ENCODE data around the gene KMO. TPM values are rescaled to one million over a fixed set of nuclear protein-coding genes. Genes with fewer than 3 reads are reported as not detected.

KMO gene
- polyA plus RNA-seq, 3 donors = 4.7 to 9.0 (median 6.4) TPM

DNA sequence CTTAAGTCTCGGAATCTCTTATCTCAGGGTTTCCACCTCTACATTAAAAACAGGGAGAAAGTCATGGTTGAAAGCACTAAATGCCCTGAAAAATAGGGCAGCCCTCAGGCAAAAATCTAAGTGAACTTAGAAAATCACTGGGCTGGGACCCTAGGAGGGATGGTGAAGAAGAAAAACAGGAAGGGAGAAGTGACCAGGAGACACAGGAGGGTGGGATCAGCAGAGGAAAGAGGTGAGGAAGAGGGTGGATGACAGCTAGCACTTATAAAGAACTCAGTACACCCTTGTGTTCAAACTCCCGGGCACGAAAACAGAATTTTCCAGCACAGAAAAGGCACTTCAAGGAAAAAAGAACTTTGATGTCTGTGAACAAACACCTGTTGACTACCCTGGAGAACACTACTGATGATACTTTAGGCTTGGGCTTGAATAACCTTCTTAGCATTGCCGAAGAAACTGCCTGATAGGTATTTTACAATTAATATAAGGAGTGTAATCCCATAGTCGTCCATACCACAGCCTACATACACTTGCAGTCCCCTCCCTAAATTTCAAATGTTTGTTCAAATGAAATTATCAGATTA, 106.0 kb downstream of the KMO start:
- peak overlapping the region in 1 of 3 experiments; percentile 92 for H3K4me3 ChIP-seq (replicated peaks in 1 of 3; ENCODE audit: low read depth in 2 of 3, low read length in 3 of 3)
- intact Hi-C loops (cut with micrococcal nuclease) = loop anchor here in 1 of 2 donors (5.0 to 10.0 kb wide), 2 partner anchors 121 to 207 kb away; partner anchors contain the start of genes EXO1 and FH
- Mint-ChIP-seq H3K27ac (peak overlapping the region in 6 of 7 donors; percentile 41 to 80 (median 64)), H3K27me3 (ENCODE audit: low read depth in 3 of 3) (peaks cover 0 to 2% (median 0%) of the 10 kb centered on the region in 3 donors), H3K36me3 (peaks cover 17 to 18% of the 10 kb centered on the region in 2 donors), H3K9me3 (peaks cover 0 to 4% (median 0%) of the 10 kb centered on the region in 7 donors), H3K4me1 (peaks cover 40% of the 10 kb centered on the region), H3K4me3 (peak overlapping the region; percentile 13 to 45)
- H3K36me3 ChIP-seq (replicated peaks in 1 of 2; ENCODE audit: control insufficient read depth in 1 of 2, insufficient read depth in 2 of 2, low read length in 2 of 2) = peaks cover 4 to 23% of the 10 kb centered on the region in 2 donors
- WGBS (ENCODE audit: insufficient coverage) = no CpG with 5 or more reads among the region's 5 CpGs
- DNase-seq = no peak
- H3K9me3 ChIP-seq (replicated peaks in 1 of 2; ENCODE audit: control insufficient read depth in 1 of 2, insufficient read depth in 1 of 2, low read length in 2 of 2) = no peaks in the 10 kb centered on the region
- H3K79me2 ChIP-seq (ENCODE audit: insufficient read depth, low read length) = peaks cover 68% of the 10 kb centered on the region
- peaks cover 7% of the 10 kb centered on the region for H4K20me1 ChIP-seq (ENCODE audit: insufficient read depth, low read length)
- H3K9ac ChIP-seq (ENCODE audit: insufficient read depth, low read length, poor library complexity, severe bottlenecking) = no peak overlapping the region
- no peak overlapping the region for H2AFZ ChIP-seq (ENCODE audit: insufficient read depth, low read depth, low read length, poor library complexity, severe bottlenecking)
- TF ChIP-seq, protein P1, sequence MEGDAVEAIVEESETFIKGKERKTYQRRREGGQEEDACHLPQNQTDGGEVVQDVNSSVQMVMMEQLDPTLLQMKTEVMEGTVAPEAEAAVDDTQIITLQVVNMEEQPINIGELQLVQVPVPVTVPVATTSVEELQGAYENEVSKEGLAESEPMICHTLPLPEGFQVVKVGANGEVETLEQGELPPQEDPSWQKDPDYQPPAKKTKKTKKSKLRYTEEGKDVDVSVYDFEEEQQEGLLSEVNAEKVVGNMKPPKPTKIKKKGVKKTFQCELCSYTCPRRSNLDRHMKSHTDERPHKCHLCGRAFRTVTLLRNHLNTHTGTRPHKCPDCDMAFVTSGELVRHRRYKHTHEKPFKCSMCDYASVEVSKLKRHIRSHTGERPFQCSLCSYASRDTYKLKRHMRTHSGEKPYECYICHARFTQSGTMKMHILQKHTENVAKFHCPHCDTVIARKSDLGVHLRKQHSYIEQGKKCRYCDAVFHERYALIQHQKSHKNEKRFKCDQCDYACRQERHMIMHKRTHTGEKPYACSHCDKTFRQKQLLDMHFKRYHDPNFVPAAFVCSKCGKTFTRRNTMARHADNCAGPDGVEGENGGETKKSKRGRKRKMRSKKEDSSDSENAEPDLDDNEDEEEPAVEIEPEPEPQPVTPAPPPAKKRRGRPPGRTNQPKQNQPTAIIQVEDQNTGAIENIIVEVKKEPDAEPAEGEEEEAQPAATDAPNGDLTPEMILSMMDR (IDR thresholded peaks at IDR 0.05) = no peak
- peaks cover 34 to 49% of the 10 kb centered on the region in 2 donors for H3K4me1 ChIP-seq (ENCODE audit: control insufficient read depth in 1 of 2, insufficient read depth in 2 of 2, low read length in 2 of 2)
- H3K4me2 ChIP-seq (replicated peaks; ENCODE audit: extremely low read depth, low read length, poor library complexity, severe bottlenecking) = peak overlapping the region; percentile 88
- H3K27ac ChIP-seq (ENCODE audit: low read depth in 1 of 2, low read length in 2 of 2) = peak overlapping the region in 1 of 2 donors; percentile 15
- no peaks in the 10 kb centered on the region for H3K27me3 ChIP-seq (ENCODE audit: control insufficient read depth in 2 of 2, insufficient read depth in 2 of 2, low read length in 2 of 2)

DNA sequence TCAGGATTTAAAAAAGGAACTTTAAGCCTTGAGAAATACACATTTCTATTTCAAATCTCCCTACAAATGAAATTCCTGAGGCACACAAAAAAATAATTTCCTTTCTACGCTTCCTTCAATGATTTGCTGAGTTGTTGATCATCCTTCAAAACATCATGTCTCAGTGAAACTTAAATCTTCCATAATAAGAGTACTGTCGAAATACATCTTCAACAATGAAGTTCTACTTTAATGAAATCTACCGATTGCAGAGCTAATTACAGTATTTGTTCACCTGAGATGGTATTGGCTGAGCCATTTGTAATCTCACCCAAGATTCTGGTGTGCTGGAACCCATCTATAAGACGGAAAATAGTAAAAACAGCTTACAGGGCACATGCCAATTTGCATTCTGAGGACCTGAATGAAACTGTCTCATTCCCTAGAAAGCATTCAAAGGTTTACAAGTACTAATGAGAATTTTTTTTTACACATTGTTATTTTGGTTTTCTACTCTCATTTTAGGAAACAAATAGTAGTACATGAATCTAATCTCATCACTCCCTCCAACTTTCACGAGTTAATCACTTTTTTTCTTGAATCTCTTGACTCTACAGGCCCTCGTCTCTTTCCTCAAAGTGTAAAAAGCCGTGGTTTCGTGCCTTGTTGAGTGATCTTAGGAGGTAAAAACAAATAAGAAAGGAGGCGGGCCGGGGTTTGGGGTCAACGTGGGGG, 106.9 kb downstream of the KMO start:
- Histone ChIP-seq H2AFZ (ENCODE audit: insufficient read depth, low read depth, low read length, poor library complexity, severe bottlenecking) (peak overlapping the region; percentile 81), H3K9me3 (replicated peaks in 1 of 2; ENCODE audit: control insufficient read depth in 1 of 2, insufficient read depth in 1 of 2, low read length in 2 of 2) (no peaks in the 10 kb centered on the region), H3K4me1 (ENCODE audit: control insufficient read depth in 1 of 2, insufficient read depth in 2 of 2, low read length in 2 of 2) (peaks cover 34 to 49% of the 10 kb centered on the region in 2 donors), H3K27me3 (ENCODE audit: control insufficient read depth in 2 of 2, insufficient read depth in 2 of 2, low read length in 2 of 2) (no peaks in the 10 kb centered on the region), H3K79me2 (ENCODE audit: insufficient read depth, low read length) (peaks cover 59% of the 10 kb centered on the region), H3K4me3 (replicated peaks in 1 of 3; ENCODE audit: low read depth in 2 of 3, low read length in 3 of 3) (peak overlapping the region; percentile 81 to 92 (median 88)), H3K36me3 (replicated peaks in 1 of 2; ENCODE audit: control insufficient read depth in 1 of 2, insufficient read depth in 2 of 2, low read length in 2 of 2) (peaks cover 2 to 16% of the 10 kb centered on the region in 2 donors), H4K20me1 (ENCODE audit: insufficient read depth, low read length) (peaks cover 7% of the 10 kb centered on the region), H3K27ac (ENCODE audit: low read depth in 1 of 2, low read length in 2 of 2) (peak overlapping the region; percentile 74 to 90), H3K4me2 (replicated peaks; ENCODE audit: extremely low read depth, low read length, poor library complexity, severe bottlenecking) (peak overlapping the region; percentile 88), H3K9ac (ENCODE audit: insufficient read depth, low read length, poor library complexity, severe bottlenecking) (peak overlapping the region; percentile 88)
- DNase-seq = no peak
- Mint-ChIP-seq H3K27ac (peak overlapping the region; percentile 60 to 96 (median 86)), H3K4me3 (peak overlapping the region; percentile 84 to 92), H3K36me3 (peaks cover 15 to 17% of the 10 kb centered on the region in 2 donors), H3K27me3 (ENCODE audit: low read depth in 3 of 3) (peaks cover 0 to 2% (median 2%) of the 10 kb centered on the region in 3 donors), H3K9me3 (peaks cover 0 to 5% (median 0%) of the 10 kb centered on the region in 7 donors), H3K4me1 (peaks cover 42% of the 10 kb centered on the region)
- 0% methylated on average over 5 of the region's 11 CpGs for WGBS (ENCODE audit: insufficient coverage)
- intact Hi-C loops (cut with micrococcal nuclease) = loop anchor here in 1 of 2 donors (5.0 to 10.0 kb wide), 2 partner anchors 122 to 206 kb away; partner anchors contain the start of genes EXO1 and FH
- TF ChIP-seq, protein P1 (IDR thresholded peaks at IDR 0.05) = no peak
